ENCODE results near the gene PANX2. TPM values are rescaled to one million over a fixed set of nuclear protein-coding genes. Genes with fewer than 3 reads are reported as not detected.

PANX2 gene
- polyA plus RNA-seq, 1 experiment: 1.4 TPM

DNA sequence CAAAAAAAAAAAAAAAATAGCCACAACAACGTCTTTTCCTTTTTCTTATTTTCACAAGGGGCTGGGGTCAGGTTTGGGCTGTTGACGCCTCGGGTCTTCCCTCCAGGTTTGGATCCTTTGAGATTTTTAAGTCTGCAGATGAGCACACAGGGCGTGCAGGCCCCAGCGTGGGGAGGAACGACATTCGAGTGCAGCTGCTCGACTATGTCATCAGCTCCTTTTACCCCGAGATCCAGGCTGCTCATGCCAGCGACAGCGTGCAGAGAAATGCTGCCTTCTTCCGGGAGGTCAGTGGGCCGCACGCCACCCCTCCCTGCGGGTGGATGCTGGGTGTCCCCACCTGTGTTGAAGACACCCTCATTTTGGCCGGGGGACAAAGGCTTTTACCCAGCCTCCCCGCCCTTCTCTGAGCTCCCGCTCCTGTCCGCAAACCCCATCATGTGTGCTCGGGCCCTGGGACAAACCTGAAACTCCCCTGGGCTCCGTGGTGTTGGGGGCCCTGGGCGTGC, 38.0 kb downstream of the PANX2 start:
- TF ChIP-seq, protein P1, sequence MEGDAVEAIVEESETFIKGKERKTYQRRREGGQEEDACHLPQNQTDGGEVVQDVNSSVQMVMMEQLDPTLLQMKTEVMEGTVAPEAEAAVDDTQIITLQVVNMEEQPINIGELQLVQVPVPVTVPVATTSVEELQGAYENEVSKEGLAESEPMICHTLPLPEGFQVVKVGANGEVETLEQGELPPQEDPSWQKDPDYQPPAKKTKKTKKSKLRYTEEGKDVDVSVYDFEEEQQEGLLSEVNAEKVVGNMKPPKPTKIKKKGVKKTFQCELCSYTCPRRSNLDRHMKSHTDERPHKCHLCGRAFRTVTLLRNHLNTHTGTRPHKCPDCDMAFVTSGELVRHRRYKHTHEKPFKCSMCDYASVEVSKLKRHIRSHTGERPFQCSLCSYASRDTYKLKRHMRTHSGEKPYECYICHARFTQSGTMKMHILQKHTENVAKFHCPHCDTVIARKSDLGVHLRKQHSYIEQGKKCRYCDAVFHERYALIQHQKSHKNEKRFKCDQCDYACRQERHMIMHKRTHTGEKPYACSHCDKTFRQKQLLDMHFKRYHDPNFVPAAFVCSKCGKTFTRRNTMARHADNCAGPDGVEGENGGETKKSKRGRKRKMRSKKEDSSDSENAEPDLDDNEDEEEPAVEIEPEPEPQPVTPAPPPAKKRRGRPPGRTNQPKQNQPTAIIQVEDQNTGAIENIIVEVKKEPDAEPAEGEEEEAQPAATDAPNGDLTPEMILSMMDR (IDR thresholded peaks at IDR 0.05; ENCODE audit: insufficient read depth, low read depth, low read length): no peak
- DNase-seq (ENCODE audit: low read depth): no peak
- CTCF ChIA-PET: interaction anchor here (0.6 to 2.2 kb wide), 11 partner anchors 10 to 441 kb away, joined by 3 to 7 read pairs (median 3); no protein-coding TSS in a partner anchor
- Histone ChIP-seq H3K4me3 (ENCODE audit: low read depth, low read length) (no peak overlapping the region), H3K27me3 (ENCODE audit: control insufficient read depth, insufficient read depth, low read length) (no peaks in the 10 kb centered on the region), H3K36me3 (ENCODE audit: control insufficient read depth, insufficient read depth, low read length) (peaks cover 31% of the 10 kb centered on the region)
- POLR2A ChIA-PET: no interaction called here

DNA sequence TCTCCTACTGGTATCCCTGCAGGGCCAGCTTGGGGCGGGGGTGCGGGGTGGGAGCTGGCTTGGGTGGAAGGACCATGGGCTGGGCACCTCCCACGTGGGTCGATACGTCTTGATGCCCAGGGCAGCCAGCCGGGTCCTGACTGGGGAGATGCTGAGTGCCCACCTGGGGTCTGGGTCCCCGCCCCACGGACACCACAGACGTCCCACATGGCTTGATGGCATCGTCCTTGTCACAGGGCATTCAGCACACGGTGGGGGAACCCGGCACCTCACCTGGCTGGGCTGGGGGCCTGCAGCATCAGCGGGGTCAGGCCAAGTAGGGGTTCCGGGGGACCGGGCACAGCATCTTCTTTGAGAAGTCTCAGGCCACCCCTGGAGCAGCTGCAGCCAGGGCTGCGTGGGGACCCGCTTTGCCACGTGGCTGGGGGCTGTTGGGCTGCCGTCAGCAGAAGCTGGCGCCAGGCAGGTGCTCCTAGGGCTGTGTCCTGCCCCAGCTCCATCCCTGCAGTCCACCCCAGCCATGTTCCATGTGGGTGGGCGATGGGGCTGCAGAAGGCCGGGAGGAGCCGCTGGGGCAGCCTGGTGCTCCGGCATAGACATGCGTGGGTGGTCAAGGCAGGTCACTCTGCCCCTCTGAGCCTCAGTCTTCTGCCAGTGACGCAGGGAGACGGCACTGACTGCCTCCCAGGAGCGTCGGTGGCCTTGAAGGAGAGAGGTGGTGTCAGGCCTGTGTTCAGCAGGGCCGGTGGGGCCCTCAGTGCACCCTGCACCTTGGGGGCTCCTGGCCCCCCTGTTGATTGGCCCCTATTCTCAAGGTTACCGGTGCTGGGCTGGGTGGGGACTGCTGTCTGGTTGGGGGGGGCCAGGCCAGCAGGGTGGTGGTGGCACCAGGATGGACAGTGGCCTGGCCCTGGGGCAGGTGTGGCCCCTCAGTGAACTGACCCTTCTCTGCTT, 38.7 kb downstream of the PANX2 start:
- H3K27me3 ChIP-seq (ENCODE audit: control insufficient read depth, insufficient read depth, low read length): no peaks in the 10 kb centered on the region
- no peak overlapping the region for H3K4me3 ChIP-seq (ENCODE audit: low read depth, low read length)
- H3K36me3 ChIP-seq (ENCODE audit: control insufficient read depth, insufficient read depth, low read length): peaks cover 31% of the 10 kb centered on the region
- CTCF ChIA-PET: interaction anchor here (0.6 to 1.7 kb wide), 8 partner anchors 10 to 241 kb away, joined by 3 to 5 read pairs (median 4); no protein-coding TSS in a partner anchor
- TF ChIP-seq, protein P1 (IDR thresholded peaks at IDR 0.05; ENCODE audit: insufficient read depth, low read depth, low read length): no peak
- DNase-seq (ENCODE audit: low read depth): no peak
- POLR2A ChIA-PET: no interaction called here

DNA sequence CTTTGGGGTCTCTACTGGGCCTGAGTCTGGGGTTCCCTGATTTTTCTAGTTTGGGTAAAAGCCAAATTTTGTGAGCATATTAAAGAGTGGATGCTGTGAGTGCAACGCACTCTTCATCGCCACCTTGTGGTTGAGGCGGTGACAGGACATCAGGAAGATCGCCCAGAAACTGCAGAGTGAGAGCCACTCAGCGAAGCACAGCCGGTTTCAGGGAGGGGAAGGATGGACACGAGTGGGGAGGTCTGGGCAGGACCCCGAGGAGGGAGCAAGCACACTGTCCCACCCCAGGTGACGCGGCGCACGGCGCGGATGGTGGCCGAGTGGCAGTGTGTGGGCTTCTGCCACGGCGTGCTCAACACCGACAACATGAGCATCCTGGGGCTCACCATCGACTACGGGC, 39.4 kb downstream of the PANX2 start:
- TF ChIP-seq, protein P1 (IDR thresholded peaks at IDR 0.05; ENCODE audit: insufficient read depth, low read depth, low read length): peak; percentile 89
- DNase-seq (ENCODE audit: low read depth): no peak
- H3K36me3 ChIP-seq (ENCODE audit: control insufficient read depth, insufficient read depth, low read length): peaks cover 30% of the 10 kb centered on the region
- ChIA-PET CTCF (interaction anchor here (1.0 to 1.7 kb wide), 3 partner anchors 9 to 279 kb away, joined by 3 to 10 read pairs (median 5); no protein-coding TSS in a partner anchor), POLR2A (no interaction called here)
- H3K27me3 ChIP-seq (ENCODE audit: control insufficient read depth, insufficient read depth, low read length): no peaks in the 10 kb centered on the region
- H3K4me3 ChIP-seq (ENCODE audit: low read depth, low read length): no peak overlapping the region

DNA sequence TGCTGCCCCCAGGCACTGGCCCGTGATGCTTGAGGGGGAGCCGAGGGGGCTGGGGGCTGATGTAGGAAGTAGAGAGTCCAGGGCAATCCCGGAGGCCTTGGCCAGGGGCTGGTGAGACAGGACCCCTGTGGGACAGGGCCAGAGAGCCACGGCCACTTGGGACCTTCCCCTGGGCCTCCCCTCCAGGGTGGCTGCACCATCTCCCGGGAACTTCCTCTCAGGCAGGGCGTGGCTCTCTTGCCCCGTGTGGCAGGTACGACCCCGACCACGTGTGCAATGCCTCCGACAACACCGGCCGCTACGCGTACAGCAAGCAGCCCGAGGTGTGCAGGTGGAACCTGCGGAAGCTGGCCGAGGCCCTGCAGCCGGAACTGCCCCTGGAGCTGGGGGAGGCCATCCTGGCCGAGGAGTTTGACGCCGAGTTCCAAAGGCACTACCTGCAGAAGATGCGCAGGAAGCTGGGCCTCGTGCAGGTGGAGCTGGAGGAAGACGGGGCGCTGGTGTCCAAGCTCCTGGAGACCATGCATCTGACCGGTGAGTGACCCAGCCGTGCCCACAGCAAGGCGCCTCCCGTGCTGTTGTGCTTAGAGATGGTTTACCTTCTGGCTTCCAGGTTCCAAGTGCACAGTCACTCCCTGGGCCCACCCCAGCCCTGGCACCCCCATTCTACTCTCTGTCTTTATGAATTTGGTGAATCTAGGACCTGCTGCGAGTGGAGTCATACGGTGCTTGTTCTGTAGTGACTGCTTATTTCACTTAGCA, 40.0 kb downstream of the PANX2 start:
- Histone ChIP-seq H3K27me3 (ENCODE audit: control insufficient read depth, insufficient read depth, low read length) (no peaks in the 10 kb centered on the region), H3K36me3 (ENCODE audit: control insufficient read depth, insufficient read depth, low read length) (peaks cover 32% of the 10 kb centered on the region), H3K4me3 (ENCODE audit: low read depth, low read length) (no peak overlapping the region)
- POLR2A ChIA-PET: no interaction called here
- CTCF ChIA-PET: interaction anchor here (0.7 to 1.7 kb wide), 6 partner anchors 9 to 280 kb away, joined by 3 to 10 read pairs (median 4); no protein-coding TSS in a partner anchor
- TF ChIP-seq, protein P1 (IDR thresholded peaks at IDR 0.05; ENCODE audit: insufficient read depth, low read depth, low read length): no peak
- DNase-seq (ENCODE audit: low read depth): no peak
